Pancreas (tissue), 10 donors: ENCODE results near the gene SUPT20H. TPM values are rescaled to one million over a fixed set of nuclear protein-coding genes. Genes with fewer than 3 reads are reported as not detected.

Source experiments
- ATAC-seq, 4 donors: fragments of 200-7000 bp; cut with Tn5 transposase; one replicate each; pipeline versions ENCODE4 v1.8.0 to v1.9.1; 2020; ENCODE audit warnings: mild to moderate bottlenecking in 4 of 4, moderate library complexity in 4 of 4
- DNase-seq, 6 donors: peaks; one replicate each; pipeline ENCODE4 v3.0.0-alpha.2; 2020
- FAIRE-seq: peaks from 2 replicates; lab custom pipeline; 2012; peaks lifted over from hg19 to GRCh38; lab: Jason Lieb, UNC
- H3K27ac ChIP-seq, 4 donors: fragments of 200-600 bp; sonication (generic); 1 replicate in 3 of 4; 2 replicates in 1 of 4; pipeline versions ENCODE4 v1.5.0 to v1.8.0; 2020
- H3K27me3 ChIP-seq, 4 donors: fragments of 200-600 bp; one replicate each; pipeline ENCODE4 v1.8.0; 2021
- H3K36me3 ChIP-seq, 3 donors: fragments of 200-600 bp; sonication (generic) in 1 of 3; one replicate each; pipeline versions ENCODE4 v1.5.0 to v1.8.0; 2020 to 2021
- H3K4me1 ChIP-seq, 3 donors: fragments of 200-600 bp; one replicate each; pipeline ENCODE4 v1.8.0; 2021
- H3K4me3 ChIP-seq, 4 donors: fragments of 200-600 bp; sonication (generic) in 2 of 4; one replicate each; pipeline versions ENCODE4 v1.5.0 to v1.8.0; 2020 to 2021
- H3K9me3 ChIP-seq, 4 donors: fragments of 200-600 bp; one replicate each; pipeline ENCODE4 v1.8.0; 2021
- WGBS, 2 donors: extraction: QIAGEN DNeasy Blood & Tissue Kit; methylation state at CpG; one replicate each; pipeline ENCODE4 v1.1.7; 2013; 5-methylcytosine and 5-hydroxymethylcytosine counted together
- intact Hi-C, 3 donors: fragments of 100-400 bp; cut with DNase I; formaldehyde crosslinking; loops; one replicate each; pipeline versions ENCODE4 v1.11.1 to v1.14.2; 2022
- polyA plus RNA-seq, 2 donors: library from polyadenylated mRNA; stranded (reverse); fragments of 200-250 nt; gene quantifications; one replicate each; pipeline ENCODE4 v1.2.3, GENCODE V29; 2013
- total RNA-seq, 6 donors: library from RNA; stranded (reverse); fragmentation: NEBNext Ultra II Directional in 4 of 6; extraction: Animal tissue kit (Norgen Biotek cat#: 25700) in 4 of 6; gene quantifications; one replicate each; pipeline versions ENCODE4 v1.2.1 to v1.2.4, GENCODE V29; 2021 to 2023
- TF ChIP-seq, protein P1 (sequence below), 4 donors: fragments of 200-600 bp; sonication (generic) in 3 of 4; IDR thresholded peaks; one replicate each; pipeline versions ENCODE4 v1.5.0 to v1.8.0; 2021; ENCODE audit warnings: antibody characterized with exemption in 4 of 4
- donor health status: healthy with polysubstance abuse.
- donor health status: DM: no; HTN: no; CAD: no; lungs with moderate emphysema.
- donor health status: DM: no; HTN: no; CAD: no.
- donor health status: control.
- donor health status: control.
- donor health status: Bipolar disorder and iron deficiency.
- donor health status: DM: yes; HTN: yes; CAD: no.
- donor health status: DM: no; HTN: no; CAD: no.
- donor health status: DM: no; HTN: no; CAD: no.
- donor health status: DM: yes; HTN: yes; CAD: no.

SUPT20H gene
- 10 to 100 TPM; 16.0 to 33.4 (median 20.4) TPM for total RNA-seq
- 10 to 100 TPM; 15.3 to 22.7 TPM for polyA plus RNA-seq

DNA sequence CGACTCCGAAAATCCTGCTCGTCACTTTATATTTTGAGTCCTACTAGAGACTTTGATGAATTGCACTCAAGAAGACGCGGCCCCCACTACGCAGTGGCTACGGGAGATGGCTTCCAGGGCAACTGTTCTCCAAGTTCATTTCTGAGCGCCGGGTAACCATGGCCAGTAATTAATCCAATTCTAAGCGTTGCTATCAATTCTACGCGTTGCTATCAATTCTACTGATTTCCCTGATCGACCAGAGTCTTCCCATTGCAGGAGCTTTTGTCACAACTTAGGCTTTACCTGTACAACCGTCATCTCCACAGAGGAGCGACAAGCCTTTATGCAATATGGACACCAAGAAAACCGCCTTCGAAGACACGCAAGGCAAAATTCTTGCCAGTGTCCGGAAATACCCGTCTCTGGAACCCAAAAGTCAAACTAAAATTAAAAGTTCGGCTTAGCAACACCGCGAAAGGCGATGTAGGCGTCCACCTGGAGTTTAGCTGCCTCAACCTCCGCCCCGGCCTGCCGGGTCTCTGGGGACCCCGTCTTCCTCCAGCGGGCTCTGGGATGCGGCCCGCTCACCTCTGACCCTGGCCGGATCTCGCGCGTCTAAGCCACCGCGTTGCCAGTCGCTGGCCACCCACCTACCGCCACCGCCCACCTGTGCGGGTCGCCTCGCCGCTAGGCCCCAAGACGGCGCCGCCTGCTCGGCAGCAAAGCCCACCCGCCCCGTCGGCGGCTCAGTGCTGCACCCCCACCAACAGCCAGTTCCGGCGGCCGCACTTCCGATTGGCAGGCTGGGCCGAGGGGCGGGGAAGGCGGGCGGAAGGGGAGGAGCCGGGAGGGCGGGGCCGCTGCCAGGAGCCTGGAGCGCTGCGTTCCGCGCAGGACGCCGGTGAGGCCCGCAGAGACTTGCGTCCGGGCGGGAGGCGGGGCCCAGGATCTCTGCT, at the start of gene SUPT20H:
Gene SUPT20H, minus strand, starts transcription at position 779 of the 938 bp plus-strand sequence. CDS start 8,198 bp downstream, outside the sequence.
- Histone ChIP-seq H3K27ac (peak within 1 kb of the TSS; percentile 75 to 89 (median 83)), H3K27me3 (no peaks in the 10 kb centered on the region), H3K4me1 (peaks cover 4 to 10% (median 8%) of the 10 kb centered on the region in 3 donors), H3K36me3 (no peaks in the 10 kb centered on the region), H3K4me3 (peak within 1 kb of the TSS; percentile 71 to 98 (median 87)), H3K9me3 (no peaks in the 10 kb centered on the region)
- 1% methylated on average over 75 of the region's 75 CpGs for WGBS, 2 donors
- FAIRE-seq (no peak), ATAC-seq (peak; percentile 99 to 100 (median 99)), DNase-seq (peak; percentile 91 to 98 (median 95))
- TF ChIP-seq, protein P1, sequence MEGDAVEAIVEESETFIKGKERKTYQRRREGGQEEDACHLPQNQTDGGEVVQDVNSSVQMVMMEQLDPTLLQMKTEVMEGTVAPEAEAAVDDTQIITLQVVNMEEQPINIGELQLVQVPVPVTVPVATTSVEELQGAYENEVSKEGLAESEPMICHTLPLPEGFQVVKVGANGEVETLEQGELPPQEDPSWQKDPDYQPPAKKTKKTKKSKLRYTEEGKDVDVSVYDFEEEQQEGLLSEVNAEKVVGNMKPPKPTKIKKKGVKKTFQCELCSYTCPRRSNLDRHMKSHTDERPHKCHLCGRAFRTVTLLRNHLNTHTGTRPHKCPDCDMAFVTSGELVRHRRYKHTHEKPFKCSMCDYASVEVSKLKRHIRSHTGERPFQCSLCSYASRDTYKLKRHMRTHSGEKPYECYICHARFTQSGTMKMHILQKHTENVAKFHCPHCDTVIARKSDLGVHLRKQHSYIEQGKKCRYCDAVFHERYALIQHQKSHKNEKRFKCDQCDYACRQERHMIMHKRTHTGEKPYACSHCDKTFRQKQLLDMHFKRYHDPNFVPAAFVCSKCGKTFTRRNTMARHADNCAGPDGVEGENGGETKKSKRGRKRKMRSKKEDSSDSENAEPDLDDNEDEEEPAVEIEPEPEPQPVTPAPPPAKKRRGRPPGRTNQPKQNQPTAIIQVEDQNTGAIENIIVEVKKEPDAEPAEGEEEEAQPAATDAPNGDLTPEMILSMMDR (IDR thresholded peaks at IDR 0.05): no peak
- intact Hi-C loops: no loop called here

DNA sequence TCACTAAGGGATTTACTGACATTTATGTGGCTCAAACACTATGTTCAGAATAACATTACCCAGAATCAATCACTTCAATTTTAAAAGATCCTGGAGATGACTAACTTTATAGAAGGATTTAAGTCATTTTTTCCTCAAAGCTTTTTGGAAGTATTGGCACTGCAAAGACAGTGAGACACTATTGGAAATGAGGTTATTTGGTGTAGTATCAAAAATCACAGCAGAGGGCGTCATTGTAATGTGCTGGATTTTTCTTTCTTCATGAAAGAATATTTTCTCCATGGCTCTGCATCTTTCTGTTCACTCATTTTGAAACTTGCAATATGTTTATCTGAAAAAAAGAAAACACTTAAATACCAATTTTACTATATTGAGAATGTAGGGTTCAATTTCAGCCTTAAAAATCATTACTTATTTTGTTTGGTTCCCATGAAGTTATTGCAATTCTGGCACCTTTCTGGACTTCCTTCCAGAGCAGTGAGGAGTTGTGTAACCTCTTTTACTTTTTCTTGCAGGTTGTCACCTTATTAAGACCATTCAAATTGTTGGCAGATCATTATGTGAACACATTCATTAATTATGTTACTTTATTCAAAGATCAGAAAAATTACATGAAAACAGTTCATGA, 49.7 kb upstream of the SUPT20H start:
- TF ChIP-seq, protein P1 (IDR thresholded peaks at IDR 0.05): peak in 3 of 4 donors; percentile 11 to 37 (median 30)
- Histone ChIP-seq H3K36me3 (no peaks in the 10 kb centered on the region), H3K4me1 (no peaks in the 10 kb centered on the region), H3K4me3 (no peak overlapping the region), H3K27ac (no peak overlapping the region), H3K9me3 (no peaks in the 10 kb centered on the region), H3K27me3 (peaks cover 0 to 4% (median 0%) of the 10 kb centered on the region in 4 donors)
- WGBS, 2 donors: 0 to 4% methylated on average over 1 of the region's 1 CpG
- intact Hi-C loops: loop anchor here in 1 of 3 donors (10.0 kb wide), 1 partner anchor 496 kb away; no protein-coding TSS in a partner anchor
- FAIRE-seq (peak; percentile 53), DNase-seq (no peak), ATAC-seq (peak in 3 of 4 donors; percentile 62 to 70 (median 64))

DNA sequence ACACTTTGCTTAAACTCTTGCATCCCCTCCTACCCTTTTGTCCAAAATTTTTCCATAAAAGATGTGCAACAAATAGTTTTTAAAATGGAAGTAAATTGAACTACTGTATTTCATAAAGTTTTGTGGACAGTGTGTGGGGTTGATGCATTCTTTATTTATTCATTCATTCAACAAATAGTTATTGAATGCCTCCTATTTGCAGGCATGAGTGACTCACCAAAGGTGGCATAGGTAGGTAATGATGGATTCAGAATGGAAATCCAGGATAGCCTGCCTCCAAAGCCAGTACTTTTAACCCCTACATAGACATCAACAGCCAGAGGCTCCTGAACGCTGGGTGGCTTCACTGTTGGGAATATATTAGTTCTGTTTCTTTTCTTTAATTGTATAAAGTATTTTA, 48.4 kb upstream of the SUPT20H start:
- FAIRE-seq (no peak), ATAC-seq (no peak), DNase-seq (no peak)
- no peak overlapping the region for H3K4me3 ChIP-seq
- TF ChIP-seq, protein P1 (IDR thresholded peaks at IDR 0.05): no peak
- 42 to 50% methylated on average over 1 of the region's 1 CpG for WGBS, 2 donors
- no peaks in the 10 kb centered on the region for H3K9me3 ChIP-seq
- peaks cover 0 to 4% (median 0%) of the 10 kb centered on the region in 4 donors for H3K27me3 ChIP-seq
- H3K36me3 ChIP-seq: no peaks in the 10 kb centered on the region
- H3K27ac ChIP-seq: no peak overlapping the region
- H3K4me1 ChIP-seq: no peaks in the 10 kb centered on the region
- intact Hi-C loops: loop anchor here in 1 of 3 donors (10.0 kb wide), 1 partner anchor 497 kb away; no protein-coding TSS in a partner anchor

DNA sequence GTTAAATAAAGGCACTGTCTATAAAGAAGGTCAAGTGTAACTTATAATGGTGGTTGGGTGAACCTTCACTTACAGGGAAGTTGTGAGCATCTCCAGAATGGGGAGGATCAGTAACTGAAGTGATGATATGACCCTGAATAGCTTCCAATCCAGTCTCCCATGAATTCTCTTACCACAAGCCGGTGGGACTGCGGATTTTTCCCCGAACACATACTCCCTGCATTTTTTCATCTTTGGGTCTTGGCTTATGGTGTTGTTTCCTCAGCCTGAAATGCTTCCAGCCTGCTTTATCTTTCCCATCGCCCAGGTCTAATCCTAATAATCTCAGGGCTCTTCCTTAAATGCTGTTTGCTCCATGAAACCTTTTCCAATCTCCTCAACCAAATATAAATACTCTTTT, 48.0 kb upstream of the SUPT20H start:
- Histone ChIP-seq H3K9me3 (no peaks in the 10 kb centered on the region), H3K4me1 (no peaks in the 10 kb centered on the region), H3K27ac (no peak overlapping the region), H3K4me3 (no peak overlapping the region), H3K36me3 (no peaks in the 10 kb centered on the region), H3K27me3 (peaks cover 0 to 4% (median 0%) of the 10 kb centered on the region in 4 donors)
- no peak for ATAC-seq
- 43 to 72% methylated on average over 4 of the region's 4 CpGs for WGBS, 2 donors
- intact Hi-C loops: loop anchor here in 1 of 3 donors (10.0 kb wide), 1 partner anchor 497 kb away; no protein-coding TSS in a partner anchor
- FAIRE-seq: no peak
- no peak for DNase-seq
- TF ChIP-seq, protein P1 (IDR thresholded peaks at IDR 0.05): no peak
